ENCODE results near the gene LRCH3.

The LRCH3 gene
- total RNA-seq: 40.2 to 87.3 (median 72.7) reads per million in 4 donors

DNA sequence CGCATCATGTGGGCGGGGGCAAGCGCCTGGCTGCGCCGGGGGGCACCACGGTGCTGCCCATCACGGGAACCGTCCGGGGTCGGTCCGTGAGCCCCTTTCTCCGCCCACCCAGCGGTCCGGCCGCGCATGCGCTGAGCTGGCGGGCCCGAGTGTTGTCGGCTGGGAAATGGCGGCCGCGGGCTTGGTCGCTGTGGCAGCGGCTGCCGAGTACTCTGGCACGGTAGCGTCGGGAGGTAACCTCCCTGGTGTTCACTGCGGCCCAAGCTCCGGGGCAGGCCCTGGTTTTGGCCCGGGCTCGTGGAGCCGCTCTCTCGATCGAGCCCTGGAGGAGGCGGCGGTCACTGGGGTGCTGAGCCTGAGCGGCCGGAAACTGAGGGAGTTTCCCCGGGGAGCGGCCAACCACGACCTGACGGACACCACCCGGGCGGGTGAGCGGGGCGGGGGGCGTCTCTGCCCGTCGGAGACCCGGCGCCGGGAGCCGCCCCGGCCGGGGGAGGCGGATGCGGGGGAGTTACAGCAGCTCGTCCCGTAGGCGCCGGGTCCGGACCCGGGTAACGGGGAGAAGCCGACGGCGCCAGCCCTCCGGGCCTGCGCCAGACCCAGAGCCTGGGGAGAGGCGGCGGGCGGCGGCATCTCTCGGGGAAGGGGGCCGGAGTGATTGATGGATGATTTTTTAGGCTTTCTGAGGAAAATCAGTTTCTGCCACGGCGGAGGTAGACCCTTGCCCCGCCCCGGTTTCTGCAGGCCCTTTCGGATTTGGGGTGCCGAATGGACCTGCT is at the start of gene LRCH3:
LRCH3 (plus strand) TSS at position 142 of the 779 bp plus-strand sequence; CDS start at position 167, 25 bp downstream.
- DNase-seq: peak; percentile 65 to 80 (median 73)

DNA sequence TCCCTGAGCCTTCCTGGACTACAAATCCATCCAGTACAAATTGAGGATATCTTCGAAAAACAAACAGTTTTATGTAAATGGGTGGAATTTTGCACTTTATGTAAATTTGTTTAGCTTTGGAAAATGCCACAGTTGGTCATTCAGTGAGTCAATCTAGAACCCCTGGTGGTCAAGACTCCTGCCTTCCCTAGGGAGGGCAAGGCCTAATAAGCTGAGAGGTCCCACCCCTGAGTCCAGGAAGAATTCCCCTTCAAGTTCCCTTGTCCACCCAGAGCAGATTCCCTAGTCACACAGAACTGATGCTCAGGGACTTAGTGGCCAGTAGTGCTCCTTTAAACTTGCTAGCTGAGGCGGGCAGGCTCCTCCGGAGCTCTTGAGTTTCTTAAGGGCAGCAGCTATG is 48.3 kb upstream of the LRCH3 start:
- no peak for DNase-seq

DNA sequence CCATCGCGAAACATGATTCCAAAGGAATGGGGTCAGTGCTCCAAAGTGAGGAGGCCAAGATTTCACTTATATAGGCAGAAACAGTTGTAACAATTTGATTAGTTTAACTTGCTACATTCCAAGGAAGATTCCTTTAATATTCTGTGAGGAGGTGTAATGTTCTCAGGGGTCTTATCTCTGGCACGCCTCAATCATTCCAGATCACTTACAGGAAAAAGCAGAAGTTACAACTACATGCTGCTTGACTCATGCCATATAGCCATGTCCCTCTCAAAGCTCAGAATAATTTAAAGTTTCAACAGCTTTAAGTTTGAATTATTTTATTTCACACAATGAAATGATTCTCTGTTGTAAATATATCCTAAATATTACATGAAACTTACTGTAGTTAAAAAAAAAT is 44.8 kb upstream of the LRCH3 start:
- no peak for DNase-seq

DNA sequence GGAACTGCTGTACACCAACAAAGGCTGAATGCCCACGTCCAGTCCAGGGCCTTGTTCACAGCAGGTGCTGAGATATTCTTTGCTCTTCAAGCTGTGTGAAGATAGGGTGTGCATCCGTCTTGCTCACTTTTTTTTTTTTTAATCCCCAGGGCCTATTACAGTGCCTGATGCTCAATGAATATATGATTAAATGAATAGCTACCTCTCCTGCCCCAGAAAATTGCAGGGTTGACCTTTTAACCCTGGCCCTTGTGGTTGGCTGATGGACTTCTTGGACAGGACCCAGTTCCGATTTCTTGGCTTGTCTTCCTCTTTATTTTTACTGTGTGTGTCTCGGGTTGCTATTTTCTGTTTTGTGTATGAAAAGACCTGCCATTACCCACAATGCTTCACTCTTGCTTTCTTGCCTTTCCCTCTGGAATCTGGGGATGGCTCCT is 44.2 kb upstream of the LRCH3 start:
- DNase-seq: no peak

DNA sequence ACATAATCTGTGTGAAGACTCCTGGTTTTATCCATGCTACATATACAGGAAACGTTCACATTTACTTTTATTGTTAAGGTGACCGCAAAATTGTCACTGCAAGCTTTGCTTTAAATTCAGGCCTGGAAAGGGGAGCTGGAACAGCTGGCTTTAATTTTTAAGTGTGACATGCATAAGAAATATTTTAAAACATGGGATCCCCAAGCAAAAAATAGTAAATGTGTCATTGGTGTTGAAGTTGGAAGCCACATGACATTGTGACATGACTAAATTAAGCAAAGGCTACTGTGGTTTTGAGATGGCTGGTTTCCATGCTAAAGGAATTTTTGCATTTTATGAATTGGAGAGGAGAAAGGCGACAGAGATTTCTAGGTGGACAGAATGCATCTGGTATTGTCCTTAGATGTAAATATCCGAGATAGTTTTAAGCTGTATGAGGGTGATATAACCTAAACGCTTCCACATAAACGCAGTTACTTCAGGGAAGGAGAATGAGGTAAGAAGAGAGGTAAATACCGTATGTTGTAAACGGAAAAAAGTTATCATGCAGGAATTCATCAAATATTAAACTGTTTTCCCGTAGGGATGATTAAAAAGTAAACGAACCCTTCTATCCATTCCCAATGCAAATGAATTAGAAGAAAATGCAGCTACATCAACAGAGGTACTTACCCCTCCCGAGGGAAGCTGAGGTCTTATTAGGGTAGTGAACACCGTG is 42.3 kb upstream of the LRCH3 start:
- no peak for DNase-seq

DNA sequence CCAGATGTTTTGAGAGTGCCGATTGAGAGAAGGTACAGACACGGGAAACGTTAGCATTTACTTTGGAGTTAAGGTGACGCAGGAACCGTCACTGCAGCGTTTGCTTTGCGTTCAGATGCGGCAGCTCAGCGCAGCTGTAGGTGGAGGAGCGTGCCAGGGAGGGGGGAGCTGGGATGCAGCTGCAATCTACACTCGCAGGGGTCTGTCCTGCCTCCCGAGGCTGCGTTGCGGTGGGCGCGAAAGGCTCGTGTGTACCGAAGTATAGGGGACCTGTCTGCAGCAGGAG is 41.8 kb upstream of the LRCH3 start:
- peak; percentile 30 to 73 (median 62) for DNase-seq

DNA sequence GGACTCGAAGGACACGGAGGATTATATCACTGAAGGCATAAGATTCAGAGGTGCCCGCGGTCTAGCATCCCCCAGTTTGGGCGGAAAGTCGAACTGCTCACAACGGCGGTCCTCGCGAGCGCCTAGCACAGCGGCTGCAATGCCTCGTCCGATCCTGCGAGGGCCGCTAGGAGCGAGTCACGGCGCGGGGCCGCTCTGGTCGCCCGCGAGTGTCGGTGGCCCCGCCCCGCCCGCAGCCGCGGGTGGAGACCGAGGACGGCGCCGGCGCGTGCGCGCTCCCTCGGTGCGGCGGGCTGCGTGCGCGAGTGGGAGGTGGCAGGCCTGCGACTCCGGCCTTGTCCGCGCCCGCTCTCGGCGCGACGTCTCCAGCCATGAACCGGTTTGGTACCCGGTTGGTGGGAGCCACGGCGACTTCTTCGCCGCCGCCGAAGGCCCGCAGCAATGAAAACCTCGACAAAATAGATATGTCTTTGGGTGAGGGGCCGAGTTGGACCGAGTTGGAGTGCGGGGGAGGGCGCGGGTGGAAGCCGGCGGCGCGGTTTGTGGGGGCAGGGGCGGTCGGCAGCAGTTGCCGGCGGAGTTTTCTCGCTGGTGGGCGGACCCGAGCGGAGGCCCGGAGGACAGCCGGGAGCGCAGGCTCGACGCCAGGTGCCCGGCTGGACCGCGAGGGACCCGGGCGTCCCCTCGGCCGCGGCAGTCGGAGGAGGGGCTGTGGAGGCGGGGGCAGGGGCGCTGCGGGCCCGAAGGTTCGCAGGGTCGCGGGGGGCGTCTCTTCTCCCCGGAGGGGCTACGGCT is 41.3 kb upstream of the LRCH3 start, which contains the start of gene FYTTD1:
FYTTD1 (plus strand) TSS at position 283 of the 795 bp plus-strand sequence; CDS start at position 372, 89 bp downstream.
- DNase-seq: peak; percentile 76 to 89 (median 79)

DNA sequence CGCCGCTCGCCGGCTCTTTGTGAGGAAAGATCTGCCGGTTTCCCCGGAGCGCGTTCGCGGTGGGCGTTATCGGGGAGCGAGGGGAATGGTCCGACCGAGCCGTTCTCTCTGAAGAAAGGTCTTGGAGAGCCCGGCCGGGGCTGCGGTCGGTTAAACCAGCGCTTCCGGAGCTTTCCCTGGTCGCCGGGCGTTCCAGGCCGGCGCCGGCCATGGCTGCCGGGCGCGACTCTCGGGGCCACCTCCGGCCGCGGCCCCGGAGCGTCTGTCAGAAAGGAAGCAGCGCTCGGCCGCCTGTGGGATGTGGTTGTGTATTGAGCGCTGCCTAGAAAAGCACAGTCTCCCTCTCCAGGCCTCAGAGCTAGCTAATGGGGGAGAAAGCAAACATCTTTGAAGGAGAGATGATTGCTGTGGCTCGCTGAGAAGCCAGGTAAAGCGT is 40.6 kb upstream of the LRCH3 start:
- DNase-seq: peak; percentile 29 to 64 (median 47)

DNA sequence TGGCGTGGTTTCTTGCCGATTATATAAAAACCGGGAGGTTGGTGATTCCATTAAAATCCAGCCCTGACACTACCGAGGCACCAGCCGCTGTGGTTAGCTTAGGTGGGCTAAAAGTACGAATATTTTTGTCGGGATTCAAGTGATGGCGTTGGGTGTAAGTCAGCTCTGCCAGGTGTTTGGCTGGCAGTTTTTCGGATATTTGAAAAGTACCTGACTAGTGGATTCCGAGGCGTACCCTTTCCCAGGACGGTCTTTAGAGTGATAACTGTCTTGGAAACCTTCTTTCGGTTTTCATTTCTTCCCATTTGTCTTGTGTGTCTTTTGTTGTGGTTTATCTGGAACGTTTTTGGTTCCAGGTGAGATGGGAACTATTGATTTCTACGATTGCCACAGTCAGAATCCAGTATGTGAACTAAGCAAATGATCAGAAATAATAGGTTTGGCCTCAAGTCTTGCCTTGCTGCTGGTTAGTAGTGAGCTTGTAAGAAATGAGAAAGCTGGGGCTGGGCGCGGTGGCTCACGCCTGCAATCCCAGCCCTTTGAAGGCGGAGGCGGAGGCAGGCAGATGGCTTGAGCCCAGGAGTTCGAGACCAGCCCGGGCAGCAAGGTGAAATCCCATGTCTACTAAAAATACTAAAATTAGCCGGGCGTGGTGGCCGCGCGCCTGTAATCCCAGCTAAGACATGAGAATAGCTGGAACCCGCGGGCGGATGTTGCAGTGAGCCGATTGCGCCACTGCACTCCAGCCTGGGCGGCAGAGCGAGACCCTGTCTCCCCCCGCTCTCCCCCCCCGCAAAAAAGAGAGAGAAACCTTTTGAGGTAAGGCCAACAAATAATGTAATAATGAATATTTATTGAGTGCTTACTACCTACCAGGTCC is 40.0 kb upstream of the LRCH3 start:
- peak in 1 of 5 donors; percentile 33 for DNase-seq

DNA sequence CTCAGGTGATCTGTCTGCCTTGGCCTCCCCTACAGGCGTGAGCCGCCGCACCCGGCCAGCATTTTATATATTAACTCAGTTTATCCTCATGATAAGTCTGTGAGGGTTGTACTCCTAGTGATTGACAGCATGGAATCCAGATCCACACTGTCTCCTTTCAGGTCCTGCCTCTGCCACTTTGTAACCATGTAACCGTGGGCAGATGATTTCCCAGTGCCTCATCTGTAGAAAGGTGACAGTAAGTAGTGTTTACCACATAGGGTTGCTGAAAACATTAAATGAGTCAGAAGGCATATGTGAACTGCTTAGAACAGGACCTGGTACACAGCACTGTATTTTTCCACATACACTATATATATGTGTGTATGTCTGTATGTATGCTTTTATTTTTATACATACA is 38.9 kb upstream of the LRCH3 start:
- DNase-seq: no peak

DNA sequence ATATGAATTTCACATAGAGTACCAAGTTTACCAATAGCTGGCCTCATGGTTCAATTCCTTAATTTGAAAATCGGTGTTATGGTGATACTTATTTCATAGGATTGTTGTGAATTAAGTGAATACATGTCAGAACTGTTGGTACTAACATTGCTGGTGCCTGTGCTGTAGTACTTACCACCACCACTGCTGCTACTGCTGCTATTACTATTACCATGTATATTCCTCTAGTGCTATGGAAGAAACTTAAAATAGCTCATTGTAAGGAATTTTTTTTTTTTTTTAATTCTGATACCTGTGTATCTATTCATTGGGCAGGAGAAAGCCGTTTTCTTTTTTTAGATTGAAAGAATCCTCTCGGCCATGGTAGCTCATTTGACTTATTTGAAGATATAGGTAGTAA is 37.8 kb upstream of the LRCH3 start:
- DNase-seq: no peak

DNA sequence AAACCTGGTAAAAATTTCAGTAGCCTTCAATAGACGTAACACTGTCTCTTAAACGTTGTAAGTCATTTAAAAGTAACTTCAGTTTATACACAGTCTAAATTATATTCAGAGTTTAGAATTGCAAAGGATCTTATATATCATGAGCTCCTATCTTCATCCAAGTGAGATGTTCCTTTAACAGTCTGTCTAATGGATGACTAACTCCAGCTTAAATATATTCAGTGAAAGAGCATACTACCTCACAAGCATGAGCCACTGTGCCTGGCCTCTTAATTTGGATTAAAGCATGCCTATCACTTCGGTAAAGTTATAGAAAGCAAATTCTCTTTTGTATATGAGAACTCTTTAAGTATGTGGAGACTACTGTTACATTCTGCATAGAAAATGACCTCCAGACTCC is 34.4 kb upstream of the LRCH3 start:
- no peak for DNase-seq

DNA sequence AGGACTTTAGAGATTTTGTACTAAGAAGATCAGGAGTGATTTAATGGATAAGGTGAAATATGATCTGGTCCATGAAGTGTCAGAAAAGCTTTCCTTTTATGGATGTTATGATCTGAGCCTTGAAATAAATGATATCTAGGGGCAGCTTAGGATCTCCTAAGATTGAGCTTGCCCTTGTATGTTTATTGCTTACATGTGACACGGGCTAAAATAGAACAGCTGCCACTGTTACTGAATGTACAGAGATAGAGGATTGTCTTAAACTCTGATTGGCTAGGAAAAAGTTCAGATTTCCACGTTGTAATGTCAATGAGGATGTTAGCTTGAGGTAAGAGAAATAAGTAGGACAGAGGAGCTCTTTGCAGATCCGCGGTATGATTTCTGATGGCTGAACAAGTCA is 32.5 kb upstream of the LRCH3 start:
- no peak for DNase-seq

DNA sequence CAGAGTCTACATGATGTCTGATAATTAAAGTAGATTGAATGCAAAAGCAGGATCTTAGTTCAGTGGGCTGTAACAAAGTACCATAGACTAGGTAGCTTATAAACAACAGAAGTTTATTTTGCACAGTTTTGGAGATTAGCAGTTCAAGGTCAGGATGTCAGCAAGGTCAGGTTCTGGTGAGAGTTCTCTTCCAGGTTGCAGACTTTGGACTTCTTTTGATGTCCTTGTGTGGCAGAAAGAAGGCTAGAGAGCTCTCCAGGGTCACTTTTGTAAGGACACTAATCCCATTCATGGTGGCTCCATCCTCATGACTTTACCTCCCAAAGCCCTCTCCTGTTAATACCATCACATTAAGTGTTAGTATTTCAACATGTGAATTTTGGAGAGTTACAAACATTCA is 29.3 kb upstream of the LRCH3 start:
- no peak for DNase-seq

DNA sequence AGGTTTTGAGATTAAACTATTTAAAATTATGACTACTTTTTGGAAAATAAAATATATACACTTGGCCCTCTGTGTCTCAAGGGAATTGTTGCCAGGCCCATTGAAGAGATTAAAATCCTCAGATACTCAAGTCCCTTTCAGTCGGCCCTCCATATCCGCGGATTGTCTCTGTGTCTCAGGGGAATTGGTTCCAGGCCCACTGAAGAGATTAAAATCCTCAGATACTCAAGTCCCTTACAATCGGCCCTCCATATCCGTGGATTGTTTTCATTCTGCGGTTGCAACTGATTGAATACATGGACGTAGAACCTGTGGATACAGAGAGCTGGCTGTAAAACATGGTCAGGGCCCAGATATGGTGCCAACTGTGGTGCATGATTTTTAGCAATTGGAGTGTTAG is 15.7 kb upstream of the LRCH3 start:
- DNase-seq: no peak

DNA sequence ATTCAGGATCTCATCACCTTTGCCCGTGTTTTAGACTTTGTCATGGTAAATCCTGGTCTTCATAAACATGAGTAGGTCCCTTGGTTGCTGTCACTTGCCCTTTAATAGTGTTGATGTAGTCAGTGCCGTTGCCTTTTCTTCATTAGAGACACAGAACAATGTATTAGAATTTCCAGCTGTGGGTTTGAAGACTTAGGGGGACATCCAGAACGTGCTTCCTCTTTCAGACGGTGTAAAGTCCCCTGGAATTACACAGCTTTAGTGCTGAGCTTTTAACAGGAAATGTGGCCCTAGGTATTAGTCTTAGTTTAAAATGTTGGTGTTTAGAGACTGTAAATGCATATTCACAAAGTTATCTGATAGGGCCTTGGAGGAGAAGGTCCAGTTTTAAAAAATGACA is 8.8 kb upstream of the LRCH3 start:
- DNase-seq: no peak

DNA sequence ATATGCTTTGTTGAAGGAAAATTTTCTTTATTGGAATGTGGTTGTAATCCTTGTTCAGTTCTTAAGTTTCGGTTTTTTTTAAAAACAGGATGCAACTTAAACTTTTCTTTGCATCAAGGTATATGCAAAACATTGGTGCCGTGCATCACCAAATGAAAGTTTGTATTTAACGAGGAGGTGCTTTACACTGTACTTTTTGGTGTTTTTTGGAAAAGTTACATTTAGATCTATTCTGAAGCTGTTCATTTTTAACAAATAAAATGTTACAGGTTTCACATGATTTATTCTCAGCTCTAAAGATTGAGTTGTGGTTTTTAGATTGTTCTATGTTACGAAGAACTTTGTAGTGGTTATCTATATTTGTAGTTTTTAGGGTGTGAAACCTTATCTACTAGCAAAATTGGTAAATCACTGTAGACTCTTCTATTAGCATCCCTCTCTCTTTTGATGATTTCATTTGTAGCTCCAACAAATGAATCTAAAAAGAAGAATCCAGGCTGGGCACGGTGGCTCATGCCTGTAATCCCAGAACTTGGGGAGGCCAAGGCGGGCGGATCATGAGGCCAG is 7.0 kb upstream of the LRCH3 start:
- DNase-seq: no peak

DNA sequence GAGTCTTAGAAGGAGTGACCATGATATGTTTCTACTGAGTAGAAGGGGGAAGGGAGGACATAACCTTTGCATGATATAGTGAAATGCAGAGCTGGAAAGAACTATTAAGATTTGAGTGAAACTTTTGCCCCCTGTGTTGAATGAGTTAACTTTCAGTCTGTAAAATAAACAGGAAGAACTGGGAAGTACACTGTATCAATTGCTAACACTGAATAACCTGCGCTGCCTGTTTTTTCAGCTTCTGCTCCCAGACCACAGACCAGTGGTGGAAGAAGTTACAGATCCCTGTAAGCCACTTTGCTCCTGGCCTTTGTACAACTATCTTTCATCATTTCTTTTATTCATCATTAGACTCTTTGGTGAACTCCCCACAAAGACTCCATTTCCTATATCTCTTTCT is 3.6 kb upstream of the LRCH3 start:
- no peak for DNase-seq

DNA sequence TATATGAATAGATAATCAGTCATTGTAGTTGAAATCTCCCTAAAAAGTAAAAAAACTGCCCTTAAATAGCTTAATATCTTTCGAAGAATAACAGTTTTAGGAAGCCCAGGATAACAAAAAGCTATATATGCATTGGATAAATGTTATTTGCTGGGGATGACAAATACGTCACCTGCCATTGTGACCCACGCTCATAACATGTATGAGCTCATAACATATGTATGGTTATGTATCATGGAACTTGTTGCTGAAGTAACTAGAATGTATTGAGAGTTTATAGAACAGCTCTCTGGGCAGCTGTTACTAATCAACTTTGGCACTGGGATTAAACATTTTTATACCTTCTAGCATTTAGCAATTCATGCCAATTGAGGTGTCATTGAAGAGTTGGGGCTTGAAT is 1.7 kb upstream of the LRCH3 start:
- DNase-seq: no peak

DNA sequence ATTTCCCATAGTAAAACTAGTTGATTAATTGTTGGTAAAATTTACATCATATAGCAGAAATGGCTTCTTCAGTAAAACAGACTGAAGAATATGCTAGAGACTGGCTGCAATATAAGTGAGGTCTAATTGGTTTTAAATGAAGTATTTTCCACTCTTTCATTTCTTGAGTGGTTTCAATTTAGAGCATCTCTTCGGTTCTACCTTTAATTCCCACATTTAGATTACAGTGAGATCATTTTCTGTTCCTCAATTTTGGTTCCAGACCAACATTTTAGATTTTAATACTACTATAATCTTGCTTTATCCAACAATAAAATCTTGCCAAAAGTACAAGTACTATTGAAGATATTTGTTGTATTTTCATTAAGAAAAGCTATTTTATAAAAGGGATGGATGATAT is 1.0 kb upstream of the LRCH3 start:
- DNase-seq: no peak

DNA sequence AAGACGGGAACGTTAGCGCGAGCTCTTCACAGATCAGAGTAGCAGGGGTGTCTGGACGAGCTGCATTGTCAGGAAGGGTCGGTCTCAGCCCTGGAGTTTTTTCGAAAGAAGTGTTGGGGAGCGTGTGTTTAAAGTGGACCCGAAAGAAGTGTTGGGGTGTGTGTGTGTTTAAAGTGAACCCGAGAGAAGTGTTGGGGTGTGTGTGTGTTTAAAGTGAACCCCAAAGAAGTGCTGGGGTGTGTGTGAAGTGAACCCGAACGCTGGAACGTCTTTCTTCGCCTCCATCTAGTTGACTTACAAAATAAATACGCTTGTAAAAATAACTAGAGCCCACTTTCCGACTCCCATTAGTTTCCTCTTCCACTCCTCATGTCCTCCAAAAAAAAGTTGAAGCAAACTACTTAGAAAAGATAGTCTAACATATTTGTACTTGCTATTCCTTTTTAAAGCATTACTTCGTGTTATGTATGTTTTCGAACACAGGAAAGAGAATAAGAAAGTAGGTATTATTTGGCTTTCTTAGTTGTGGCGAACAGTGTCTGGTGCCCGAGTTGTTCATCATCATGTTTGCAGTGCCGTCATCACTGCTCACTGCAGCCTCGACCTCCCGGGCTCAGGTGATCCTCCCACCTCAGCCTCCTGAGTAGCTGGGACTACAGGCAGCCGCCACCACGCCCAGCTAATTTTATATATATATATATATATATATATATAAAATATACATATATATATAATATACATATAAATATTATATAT is 1.0 kb downstream of the LRCH3 start:
- DNase-seq: peak in 3 of 5 donors; percentile 22 to 53 (median 22)

All from T-helper 1 cell (primary cell).